ENCODE results near the gene BTBD16. TPM values are rescaled to one million over a fixed set of nuclear protein-coding genes. Genes with fewer than 3 reads are reported as not detected.

Gene BTBD16
- total RNA-seq, 2 donors from 2014 or later, result 0.62 TPM; not detected in 1

- intact Hi-C loops (cut with DNase I), result no loop called here
- TF ChIP-seq POLR2AphosphoS5 (IDR thresholded peaks at IDR 0.05) (no peak), POLR2A (IDR thresholded peaks at IDR 0.05) (no peak)
- TF ChIP-seq, protein P1, sequence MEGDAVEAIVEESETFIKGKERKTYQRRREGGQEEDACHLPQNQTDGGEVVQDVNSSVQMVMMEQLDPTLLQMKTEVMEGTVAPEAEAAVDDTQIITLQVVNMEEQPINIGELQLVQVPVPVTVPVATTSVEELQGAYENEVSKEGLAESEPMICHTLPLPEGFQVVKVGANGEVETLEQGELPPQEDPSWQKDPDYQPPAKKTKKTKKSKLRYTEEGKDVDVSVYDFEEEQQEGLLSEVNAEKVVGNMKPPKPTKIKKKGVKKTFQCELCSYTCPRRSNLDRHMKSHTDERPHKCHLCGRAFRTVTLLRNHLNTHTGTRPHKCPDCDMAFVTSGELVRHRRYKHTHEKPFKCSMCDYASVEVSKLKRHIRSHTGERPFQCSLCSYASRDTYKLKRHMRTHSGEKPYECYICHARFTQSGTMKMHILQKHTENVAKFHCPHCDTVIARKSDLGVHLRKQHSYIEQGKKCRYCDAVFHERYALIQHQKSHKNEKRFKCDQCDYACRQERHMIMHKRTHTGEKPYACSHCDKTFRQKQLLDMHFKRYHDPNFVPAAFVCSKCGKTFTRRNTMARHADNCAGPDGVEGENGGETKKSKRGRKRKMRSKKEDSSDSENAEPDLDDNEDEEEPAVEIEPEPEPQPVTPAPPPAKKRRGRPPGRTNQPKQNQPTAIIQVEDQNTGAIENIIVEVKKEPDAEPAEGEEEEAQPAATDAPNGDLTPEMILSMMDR (IDR thresholded peaks at IDR 0.05), result no peak
- Histone ChIP-seq H3K27ac (no peak overlapping the region), H3K4me1 (replicated peaks) (no peaks in the 10 kb centered on the region), H3K4me3 (no peak overlapping the region), H3K27me3 (replicated peaks; ENCODE audit: insufficient read depth) (no peaks in the 10 kb centered on the region), H3K9me3 (no peaks in the 10 kb centered on the region), H3K36me3 (no peaks in the 10 kb centered on the region)
- WGBS, result 80% methylated on average over 7 of the region's 7 CpGs
- DNase-seq (ENCODE audit: low spot score), result no peak
Measured at GRCh38 chr10:122331100-122331499, 60.0 kb downstream of the BTBD16 start.

DNA sequence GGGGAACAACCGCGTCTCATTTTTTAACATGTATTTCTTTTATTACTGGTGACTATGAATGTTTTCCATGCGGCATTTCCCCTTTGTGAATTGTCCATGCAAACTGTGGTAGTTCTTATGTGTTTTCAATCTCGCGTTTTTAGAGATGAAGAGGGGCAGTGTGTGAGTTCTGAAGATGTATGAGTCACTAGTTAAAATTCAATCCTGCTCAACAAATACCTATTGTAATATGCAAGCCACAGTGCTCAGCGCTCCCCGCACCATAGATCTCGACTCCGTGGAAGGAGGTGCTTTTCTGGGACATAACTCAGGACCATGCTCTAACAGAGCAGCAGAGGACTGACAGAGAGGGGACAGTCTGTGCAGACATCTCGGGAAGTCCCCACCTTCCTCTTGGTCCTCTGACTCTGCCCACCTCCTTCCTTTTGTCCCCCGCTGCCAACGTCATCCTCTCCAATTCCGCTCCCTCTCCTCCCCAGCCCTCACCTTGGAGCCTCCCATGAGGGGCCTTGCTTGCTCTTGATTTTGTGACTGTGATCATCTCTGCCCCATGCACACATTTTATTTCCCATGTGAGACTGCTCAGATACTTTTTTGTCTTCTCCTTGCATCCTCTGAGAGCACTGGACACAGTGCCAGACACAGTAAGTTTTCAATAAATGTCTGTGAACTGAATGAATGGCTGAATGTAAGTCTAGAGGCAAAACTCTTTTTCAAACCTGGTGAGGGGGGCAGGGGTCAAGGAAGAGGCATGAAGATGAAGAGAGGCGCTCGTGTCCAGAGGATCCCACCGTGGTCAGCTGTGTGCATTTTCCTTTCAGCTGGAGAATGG is 60.7 kb downstream of the BTBD16 start:
- H3K4me3 ChIP-seq, result no peak overlapping the region
- TF ChIP-seq POLR2A (IDR thresholded peaks at IDR 0.05) (no peak), POLR2AphosphoS5 (IDR thresholded peaks at IDR 0.05) (no peak)
- TF ChIP-seq, protein P1 (IDR thresholded peaks at IDR 0.05), result no peak
- no peaks in the 10 kb centered on the region for H3K27me3 ChIP-seq (replicated peaks; ENCODE audit: insufficient read depth)
- intact Hi-C loops (cut with DNase I), result no loop called here
- no peak overlapping the region for H3K27ac ChIP-seq
- WGBS, result 61% methylated on average over 16 of the region's 16 CpGs
- no peaks in the 10 kb centered on the region for H3K9me3 ChIP-seq
- no peaks in the 10 kb centered on the region for H3K4me1 ChIP-seq (replicated peaks)
- no peaks in the 10 kb centered on the region for H3K36me3 ChIP-seq
- DNase-seq (ENCODE audit: low spot score), result no peak

DNA sequence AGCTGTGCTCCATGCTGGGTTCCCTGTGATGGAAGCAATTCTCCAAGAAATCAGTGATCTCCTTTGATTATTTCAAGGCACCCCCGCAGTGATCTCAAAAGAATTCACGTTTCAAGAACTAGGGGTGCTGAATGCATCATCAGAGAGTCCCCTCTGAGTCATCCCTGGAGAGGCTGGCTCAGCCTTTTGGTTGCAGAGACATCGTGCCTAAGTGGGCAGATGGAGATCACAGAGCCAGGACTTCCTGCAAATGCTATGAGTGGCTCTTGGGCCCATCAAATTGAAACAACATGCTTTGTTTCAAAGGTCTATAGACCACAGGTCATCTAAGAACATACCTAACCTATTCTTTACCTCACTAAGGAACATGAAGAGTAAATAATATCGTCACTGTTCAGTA is 61.9 kb downstream of the BTBD16 start:
- Histone ChIP-seq H3K4me1 (replicated peaks) (no peaks in the 10 kb centered on the region), H3K27me3 (replicated peaks; ENCODE audit: insufficient read depth) (no peaks in the 10 kb centered on the region), H3K4me3 (no peak overlapping the region), H3K36me3 (no peaks in the 10 kb centered on the region), H3K27ac (no peak overlapping the region), H3K9me3 (no peaks in the 10 kb centered on the region)
- intact Hi-C loops (cut with DNase I), result no loop called here
- DNase-seq (ENCODE audit: low spot score), result no peak
- WGBS, result 89% methylated on average over 4 of the region's 4 CpGs
- TF ChIP-seq, protein P1 (IDR thresholded peaks at IDR 0.05), result no peak
- TF ChIP-seq POLR2A (IDR thresholded peaks at IDR 0.05), result no peak
- no peak for TF ChIP-seq POLR2AphosphoS5 (IDR thresholded peaks at IDR 0.05)

DNA sequence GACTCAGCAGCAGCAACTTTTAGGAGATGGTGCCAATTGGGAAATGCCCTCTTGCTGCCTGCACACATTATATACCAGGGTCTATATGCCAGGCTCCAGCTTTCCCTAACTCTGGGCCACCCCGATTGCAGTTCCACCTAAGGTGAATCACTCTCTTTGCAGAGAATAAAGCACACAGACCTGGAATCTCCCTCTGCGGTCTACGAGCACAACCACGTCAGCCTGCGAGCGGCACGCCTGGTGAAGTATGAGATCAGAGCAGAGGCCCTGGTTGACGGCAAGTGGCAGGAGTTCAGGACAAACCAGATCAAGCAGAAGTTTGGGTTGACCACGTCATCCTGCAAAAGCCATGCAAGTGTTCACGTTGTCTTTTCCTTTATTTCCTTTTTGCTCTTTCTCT is 65.2 kb downstream of the BTBD16 start:
- no peak overlapping the region for H3K4me3 ChIP-seq
- no peaks in the 10 kb centered on the region for H3K9me3 ChIP-seq
- no peaks in the 10 kb centered on the region for H3K36me3 ChIP-seq
- H3K4me1 ChIP-seq (replicated peaks), result no peaks in the 10 kb centered on the region
- H3K27me3 ChIP-seq (replicated peaks; ENCODE audit: insufficient read depth), result no peaks in the 10 kb centered on the region
- TF ChIP-seq, protein P1 (IDR thresholded peaks at IDR 0.05), result no peak
- TF ChIP-seq POLR2A (IDR thresholded peaks at IDR 0.05), result no peak
- TF ChIP-seq POLR2AphosphoS5 (IDR thresholded peaks at IDR 0.05), result no peak
- no peak for DNase-seq (ENCODE audit: low spot score)
- no peak overlapping the region for H3K27ac ChIP-seq
- WGBS, result 89% methylated on average over 10 of the region's 10 CpGs
- intact Hi-C loops (cut with DNase I), result no loop called here

- WGBS, result 96% methylated on average over 3 of the region's 3 CpGs
Measured at GRCh38 chr10:122336961-122337360, 65.9 kb downstream of the BTBD16 start.

More at GRCh38 chr10:122336961-122337360, 65.9 kb downstream of the BTBD16 start:
- H3K9me3 ChIP-seq, result no peaks in the 10 kb centered on the region
- TF ChIP-seq POLR2A (IDR thresholded peaks at IDR 0.05) (no peak), POLR2AphosphoS5 (IDR thresholded peaks at IDR 0.05) (no peak)
- TF ChIP-seq, protein P1 (IDR thresholded peaks at IDR 0.05), result no peak
- no peak overlapping the region for H3K27ac ChIP-seq
- intact Hi-C loops (cut with DNase I), result no loop called here
- no peaks in the 10 kb centered on the region for H3K36me3 ChIP-seq
- no peak for DNase-seq (ENCODE audit: low spot score)
- H3K27me3 ChIP-seq (replicated peaks; ENCODE audit: insufficient read depth), result no peaks in the 10 kb centered on the region
- no peaks in the 10 kb centered on the region for H3K4me1 ChIP-seq (replicated peaks)
- no peak overlapping the region for H3K4me3 ChIP-seq

Measured in prostate gland (tissue), 2 donors.